Esophagus squamous epithelium (tissue), 5 donors: ENCODE results near the gene LILRA5. TPM values are rescaled to one million over a fixed set of nuclear protein-coding genes. Genes with fewer than 3 reads are reported as not detected.

Source experiments
- DNase-seq: peaks from one replicate; lab custom pipeline; 2025; lab: John Stamatoyannopoulos, UW
- H3K27ac ChIP-seq, 4 donors: fragments of 200-600 bp; sonication (generic); one replicate each; pipeline ENCODE4 v1.5.1; 2016 to 2019; ENCODE audit warnings: mild to moderate bottlenecking in 1 of 4
- H3K27me3 ChIP-seq, 4 donors: fragments of 200-600 bp; sonication (generic); 1 replicate in 3 of 4; 2 replicates in 1 of 4; pipeline versions ENCODE4 v1.5.1 to v1.6.0; 2017 to 2021; ENCODE audit warnings: antibody characterized with exemption in 1 of 4
- H3K36me3 ChIP-seq, 3 donors: fragments of 200-600 bp; sonication (generic); one replicate each; pipeline ENCODE4 v1.5.1; 2016 to 2019
- H3K4me1 ChIP-seq, 3 donors: fragments of 200-600 bp; sonication (generic); one replicate each; pipeline ENCODE4 v1.5.1; 2017 to 2019
- H3K4me3 ChIP-seq, 4 donors: fragments of 200-600 bp; sonication (generic); 1 replicate in 3 of 4; 2 replicates in 1 of 4; pipeline ENCODE4 v1.5.1; 2016 to 2019; ENCODE audit warnings: mild to moderate bottlenecking in 2 of 4, moderate library complexity in 1 of 4
- H3K9me3 ChIP-seq, 3 donors: fragments of 200-600 bp; sonication (generic); one replicate each; pipeline ENCODE4 v1.5.1; 2016 to 2019
- CTCF ChIP-seq, 6 experiments: fragments of 450-650 bp in 4 of 6; fragments of 200-600 bp in 2 of 6; sonication (generic) in 2 of 6; IDR thresholded peaks; one replicate each; pipeline ENCODE4 v1.5.1; 2016 to 2019; ENCODE audit warnings: antibody characterized with exemption in 6 of 6, mild to moderate bottlenecking in 4 of 6, moderate library complexity in 4 of 6
- POLR2A ChIP-seq, 4 donors: fragments of 450-650 bp; IDR thresholded peaks; one replicate each; pipeline ENCODE4 v1.6.1; 2017; ENCODE audit warnings: antibody characterized with exemption in 4 of 4, mild to moderate bottlenecking in 4 of 4, moderate library complexity in 3 of 4
- WGBS, 2 donors: methylation state at CpG; one replicate each; pipeline ENCODE4 v1.1.5; 2018; 5-methylcytosine and 5-hydroxymethylcytosine counted together
- intact Hi-C: fragments of 100-400 bp; cut with DNase I; formaldehyde crosslinking; loops from one replicate; pipeline ENCODE4 v1.15.0; 2022
- total RNA-seq, 4 donors: library from RNA; depleted of rRNA; stranded (reverse); fragments of >200 nt; gene quantifications; one replicate each; pipeline ENCODE4 v1.1.0, GENCODE V29; 2016
- donor health status: DM: yes; HTN: yes; CAD: no.

The LILRA5 gene
- total RNA-seq, 4 donors from 2014 or later: 0.38 to 1.4 (median 0.70) TPM; not detected in 1

GRCh38 chr19:54316746-54317107 lies 3.8 kb upstream of the LILRA5 start:
- Histone ChIP-seq H3K4me1 (no peaks in the 10 kb centered on the region), H3K36me3 (no peaks in the 10 kb centered on the region), H3K4me3 (no peak overlapping the region), H3K9me3 (no peaks in the 10 kb centered on the region), H3K27me3 (peaks cover 0 to 57% (median 0%) of the 10 kb centered on the region in 4 donors), H3K27ac (no peak overlapping the region)
- DNase-seq: no peak
- WGBS, 2 donors: 22 to 41% methylated on average over 9 to 11 of the region's 11 CpGs
- intact Hi-C loops: no loop called here
- no peak for TF ChIP-seq CTCF (IDR thresholded peaks at IDR 0.05)
- no peak for TF ChIP-seq POLR2A (IDR thresholded peaks at IDR 0.05)

- WGBS, 2 donors: 78 to 81% methylated on average over 9 of the region's 10 CpGs
These were observed 3.0 kb upstream of the LILRA5 start for GRCh38 chr19:54315956-54316355.

GRCh38 chr19:54312011-54312410 lies 955 bp downstream of the LILRA5 start:
- no peak overlapping the region for H3K4me3 ChIP-seq
- no peaks in the 10 kb centered on the region for H3K4me1 ChIP-seq
- H3K27me3 ChIP-seq: peaks cover 0 to 38% (median 0%) of the 10 kb centered on the region in 4 donors
- no peaks in the 10 kb centered on the region for H3K9me3 ChIP-seq
- no peak for TF ChIP-seq CTCF (IDR thresholded peaks at IDR 0.05)
- no peak for TF ChIP-seq POLR2A (IDR thresholded peaks at IDR 0.05)
- DNase-seq: no peak
- H3K27ac ChIP-seq: no peak overlapping the region
- intact Hi-C loops: no loop called here
- H3K36me3 ChIP-seq: no peaks in the 10 kb centered on the region
- 52% methylated on average over 2 of the region's 6 CpGs; no CpG with 5 or more reads in 1 of the 2 donors for WGBS, 2 donors

More at GRCh38 chr19:54315956-54316355, 3.0 kb upstream of the LILRA5 start:
- TF ChIP-seq POLR2A (IDR thresholded peaks at IDR 0.05) (no peak), CTCF (IDR thresholded peaks at IDR 0.05) (no peak)
- intact Hi-C loops: no loop called here
- peaks cover 0 to 57% (median 0%) of the 10 kb centered on the region in 4 donors for H3K27me3 ChIP-seq
- H3K4me1 ChIP-seq: no peaks in the 10 kb centered on the region
- no peak overlapping the region for H3K4me3 ChIP-seq
- H3K9me3 ChIP-seq: no peaks in the 10 kb centered on the region
- no peaks in the 10 kb centered on the region for H3K36me3 ChIP-seq
- DNase-seq: no peak
- H3K27ac ChIP-seq: no peak overlapping the region

- H3K9me3 ChIP-seq: no peaks in the 10 kb centered on the region
- H3K27ac ChIP-seq: no peak overlapping the region
- H3K36me3 ChIP-seq: no peaks in the 10 kb centered on the region
- DNase-seq: no peak
- H3K4me3 ChIP-seq: no peak overlapping the region
- TF ChIP-seq CTCF (IDR thresholded peaks at IDR 0.05) (no peak), POLR2A (IDR thresholded peaks at IDR 0.05) (no peak)
- no peaks in the 10 kb centered on the region for H3K4me1 ChIP-seq
- intact Hi-C loops: no loop called here
- 45% methylated on average over 2 of the region's 5 CpGs; no CpG with 5 or more reads in 1 of the 2 donors for WGBS, 2 donors
- H3K27me3 ChIP-seq: peaks cover 0 to 33% (median 0%) of the 10 kb centered on the region in 4 donors
These were observed 1.5 kb downstream of the LILRA5 start for GRCh38 chr19:54311486-54311885.

- DNase-seq: no peak
- no peaks in the 10 kb centered on the region for H3K36me3 ChIP-seq
- no peak overlapping the region for H3K4me3 ChIP-seq
- TF ChIP-seq CTCF (IDR thresholded peaks at IDR 0.05) (no peak), POLR2A (IDR thresholded peaks at IDR 0.05) (no peak)
- H3K27me3 ChIP-seq: peaks cover 0 to 32% (median 0%) of the 10 kb centered on the region in 4 donors
- no peaks in the 10 kb centered on the region for H3K9me3 ChIP-seq
- 63 to 73% methylated on average over 1 to 4 of the region's 5 CpGs for WGBS, 2 donors
- H3K27ac ChIP-seq: no peak overlapping the region
- intact Hi-C loops: no loop called here
- no peaks in the 10 kb centered on the region for H3K4me1 ChIP-seq
These were observed 2.4 kb downstream of the LILRA5 start for GRCh38 chr19:54310543-54310942.
